LNCaP clone FGC (cell line): ENCODE measurements around the gene PLPP6.

ENCODE experiments used
- DNase-seq: peaks from one replicate; pipeline ENCODE4 v3.0.0-alpha.2; 2011; ENCODE audit warnings: low read depth
- H3K4me3 ChIP-seq: 2 replicates; pipeline ENCODE4 v1.5.1; 2011; ENCODE audit warnings: mild to moderate bottlenecking, low read depth, low read length, control low read depth
- CTCF ChIP-seq: IDR thresholded peaks from 2 replicates; pipeline ENCODE4 v1.5.1; 2012; ENCODE audit warnings: mild to moderate bottlenecking; ENCODE audit not compliant: control insufficient read depth, insufficient read depth; ENCODE audit errors: extremely low read depth

PLPP6 gene

GRCh38 chr9:4667681-4668080 lies 5.6 kb downstream of the PLPP6 start:
- no peak overlapping the region for H3K4me3 ChIP-seq
- no peak for DNase-seq

DNA sequence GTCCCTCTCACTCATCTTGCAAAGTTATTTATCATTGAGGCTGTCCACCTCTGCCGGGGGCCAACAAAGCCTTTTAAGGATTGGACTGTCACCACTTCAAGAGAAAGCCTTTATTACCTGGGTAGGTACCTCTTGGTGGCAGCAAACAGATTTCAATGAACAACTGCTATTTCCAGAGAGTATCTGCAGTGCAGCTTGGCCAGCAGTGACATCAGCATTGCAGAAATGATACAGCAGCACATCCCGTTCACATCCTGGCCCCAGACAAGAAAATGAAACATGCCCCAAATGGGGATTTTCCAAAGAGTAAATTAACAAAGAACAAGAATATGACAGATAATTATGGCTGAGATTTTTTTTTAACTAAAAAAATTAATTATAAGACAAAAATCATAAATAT lies 6.5 kb downstream of the PLPP6 start:
- no peak for TF ChIP-seq CTCF
- DNase-seq: no peak
- no peak overlapping the region for H3K4me3 ChIP-seq

More at GRCh38 chr9:4667681-4668080, 5.6 kb downstream of the PLPP6 start:
- TF ChIP-seq CTCF: no peak

GRCh38 chr9:4669890-4670289 lies 7.8 kb downstream of the PLPP6 start:
- no peak for DNase-seq
- no peak for TF ChIP-seq CTCF
- H3K4me3 ChIP-seq: no peak overlapping the region

DNA sequence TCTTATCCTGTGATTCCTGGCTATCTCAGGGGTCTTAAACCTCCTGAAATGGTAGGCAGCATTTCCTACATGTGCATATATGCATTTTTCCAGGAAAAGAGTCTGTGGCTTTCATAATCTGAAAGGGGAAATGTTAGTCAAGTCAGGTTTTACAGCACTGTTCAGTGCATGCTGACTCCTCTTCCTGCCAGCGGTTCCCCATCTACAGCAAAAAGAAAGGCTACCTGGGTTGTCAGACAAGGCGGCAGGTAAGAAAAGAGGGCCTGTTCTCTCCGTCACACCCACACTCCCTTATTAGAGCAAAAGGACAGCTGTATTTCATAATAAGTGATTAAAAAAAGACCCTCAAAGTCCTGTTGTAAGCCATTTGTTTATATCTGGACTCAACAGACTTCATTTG lies 8.5 kb downstream of the PLPP6 start:
- H3K4me3 ChIP-seq: no peak overlapping the region
- TF ChIP-seq CTCF: no peak
- DNase-seq: no peak

GRCh38 chr9:4671737-4672136 lies 9.6 kb downstream of the PLPP6 start:
- H3K4me3 ChIP-seq: no peak overlapping the region
- DNase-seq: no peak
- TF ChIP-seq CTCF: no peak

DNA sequence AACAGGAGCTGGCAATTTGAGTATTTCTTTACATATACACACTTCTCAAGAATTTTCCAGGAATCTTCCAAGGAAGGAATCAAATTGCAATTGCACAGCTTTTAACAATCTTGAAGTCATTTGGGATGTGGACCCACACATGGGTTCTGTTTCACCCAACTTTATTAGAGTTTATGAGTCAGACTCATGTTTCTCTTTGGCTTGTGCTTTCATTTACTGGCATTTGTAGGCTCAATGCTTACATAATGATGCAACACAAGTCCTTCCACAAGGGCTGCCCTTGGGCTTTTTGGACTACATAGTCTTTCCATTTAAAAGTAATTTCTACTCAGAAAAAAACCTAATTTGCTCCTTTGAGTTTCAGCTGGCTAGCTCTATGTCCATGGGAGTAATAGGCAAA lies 12.7 kb downstream of the PLPP6 start:
- H3K4me3 ChIP-seq: no peak overlapping the region
- no peak for DNase-seq
- no peak for TF ChIP-seq CTCF

GRCh38 chr9:4677392-4677791 lies 15.3 kb downstream of the PLPP6 start:
- DNase-seq: no peak
- H3K4me3 ChIP-seq: no peak overlapping the region
- no peak for TF ChIP-seq CTCF
